Kidney epithelial cell (primary cell): ENCODE results near the gene CYP1A1. TPM values are rescaled to one million over a fixed set of nuclear protein-coding genes. Genes with fewer than 3 reads are reported as not detected.

Experiments used
- DNase-seq: peaks from one replicate; pipeline ENCODE4 v3.0.0-alpha.2; 2010; ENCODE audit warnings: low read depth
- H3K27me3 ChIP-seq: 2 replicates; pipeline ENCODE4 v1.6.0; 2011; ENCODE audit warnings: low read length; ENCODE audit not compliant: control insufficient read depth, insufficient read depth
- H3K36me3 ChIP-seq: 2 replicates; pipeline ENCODE4 v1.5.1; 2011; ENCODE audit warnings: low read length; ENCODE audit not compliant: control insufficient read depth, insufficient read depth
- H3K4me3 ChIP-seq: 2 replicates; pipeline ENCODE4 v1.5.1; 2011; ENCODE audit warnings: low read depth, mild to moderate bottlenecking, control low read depth, low read length
- CTCF ChIP-seq: IDR thresholded peaks from 2 replicates; pipeline ENCODE4 v1.5.1; 2011; ENCODE audit warnings: mild to moderate bottlenecking, moderate library complexity, low read length, control low read depth, inconsistent platforms; ENCODE audit not compliant: insufficient read depth, poor library complexity, severe bottlenecking
- total RNA-seq: library from RNA; depleted of rRNA; stranded (reverse); fragments of >200 nt; gene quantifications from 2 replicates; pipeline ENCODE4 v1.2.3, GENCODE V29; 2015

Gene CYP1A1
- total RNA-seq, 1 donor from 2014 or later, result 0.33 TPM

GRCh38 chr15:74696398-74696729 lies 29.0 kb downstream of the CYP1A1 start:
- Histone ChIP-seq H3K4me3 (peak overlapping the region; percentile 96), H3K36me3 (no peaks in the 10 kb centered on the region), H3K27me3 (no peaks in the 10 kb centered on the region)
- no peak for TF ChIP-seq CTCF
- no peak for DNase-seq

- H3K4me3 ChIP-seq, result peak within 1 kb of the TSS; percentile 96
- H3K36me3 ChIP-seq, result no peaks in the 10 kb centered on the region
- DNase-seq, result peak; percentile 50
- H3K27me3 ChIP-seq, result no peaks in the 10 kb centered on the region
- no peak for TF ChIP-seq CTCF
These were observed 29.5 kb downstream of the CYP1A1 start, which contains the start of gene EDC3 for GRCh38 chr15:74695597-74696397. TSS of gene EDC3 (minus strand) at chr15:74696024. CDS start at chr15:74675124, 20,900 bp downstream.

- no peaks in the 10 kb centered on the region for H3K36me3 ChIP-seq
- no peak overlapping the region for H3K4me3 ChIP-seq
- H3K27me3 ChIP-seq, result no peaks in the 10 kb centered on the region
- TF ChIP-seq CTCF, result no peak
- no peak for DNase-seq
These were observed 33.0 kb downstream of the CYP1A1 start for GRCh38 chr15:74692327-74692726.

GRCh38 chr15:74683758-74684157 lies 41.6 kb downstream of the CYP1A1 start:
- H3K4me3 ChIP-seq, result no peak overlapping the region
- no peak for DNase-seq
- no peak for TF ChIP-seq CTCF

GRCh38 chr15:74682954-74683353 lies 42.4 kb downstream of the CYP1A1 start:
- no peaks in the 10 kb centered on the region for H3K27me3 ChIP-seq
- H3K4me3 ChIP-seq, result no peak overlapping the region
- H3K36me3 ChIP-seq, result no peaks in the 10 kb centered on the region
- no peak for DNase-seq
- TF ChIP-seq CTCF, result no peak

More at GRCh38 chr15:74683758-74684157, 41.6 kb downstream of the CYP1A1 start:
- Histone ChIP-seq H3K36me3 (no peaks in the 10 kb centered on the region), H3K27me3 (no peaks in the 10 kb centered on the region)

GRCh38 chr15:74680456-74680855 lies 44.9 kb downstream of the CYP1A1 start:
- Histone ChIP-seq H3K27me3 (no peaks in the 10 kb centered on the region), H3K4me3 (no peak overlapping the region), H3K36me3 (no peaks in the 10 kb centered on the region)
- no peak for DNase-seq
- no peak for TF ChIP-seq CTCF
